HCT116 (cell line): ENCODE results near the gene EVX1. TPM values are rescaled to one million over a fixed set of nuclear protein-coding genes. Genes with fewer than 3 reads are reported as not detected.

Experiments used
- ATAC-seq: fragments of 200-7000 bp; cut with Tn5 transposase; 2 replicates; pipeline ENCODE4 v1.9.1; 2020; ENCODE audit warnings: mild to moderate bottlenecking, moderate library complexity
- BruUV-seq: library from RNA; stranded (reverse); fragments of 400-500 nt; replicated peaks from 2 replicates; lab custom pipeline; 2021; lab: Mats Ljungman, UMichigan
- CTCF ChIA-PET: fragments of 300-600 bp; sonication (Branson Sonifier 250); formaldehyde crosslinking; loops from one replicate; lab custom pipeline; 2021; ENCODE audit warnings: antibody characterized with exemption; lab: Charles Lee
- POLR2A ChIA-PET: fragments of 300-600, 350-600 bp; sonication (Branson Sonifier 250); formaldehyde crosslinking; loops from one replicate; lab custom pipeline; 2021; ENCODE audit warnings: antibody characterized with exemption; lab: Charles Lee
- RAD21 ChIA-PET, 2 experiments: fragments of 300-600 bp; sonication (Branson Sonifier 250); formaldehyde crosslinking; loops; one replicate each; lab custom pipeline; 2023; ENCODE audit warnings: low total read pairs in 2 of 2; ENCODE audit not compliant: uncharacterized antibody in 2 of 2, unreplicated experiment in 2 of 2, low non-redundant PET in 1 of 2; lab: Charles Lee
- DNase-seq: peaks from one replicate; pipeline ENCODE4 v3.0.0-alpha.2; 2010; ENCODE audit warnings: low read depth, low spot score
- H2AFZ ChIP-seq: fragments of 200-600 bp; shearing (Covaris generic), sonication (generic); 2 replicates; pipeline ENCODE4 v1.6.1; 2017; ENCODE audit warnings: low read depth, mixed run types, mixed read lengths, antibody characterized with exemption, low read length; ENCODE audit not compliant: poor library complexity, severe bottlenecking
- H3K27ac ChIP-seq: 2 replicates; pipeline ENCODE4 v1.5.1; 2012; ENCODE audit warnings: low read depth, low read length
- H3K27me3 ChIP-seq: fragments of 200-600 bp; sonication (generic); 2 replicates; pipeline ENCODE4 v1.6.1; 2016; ENCODE audit warnings: mixed run types, low read length, mixed read lengths; ENCODE audit not compliant: insufficient read depth
- H3K36me3 ChIP-seq, 2 experiments: fragments of 200-500 bp in 1 of 2; fragments of 200-600 bp in 1 of 2; sonication (Bioruptor generic) in 1 of 2; sonication (generic) in 1 of 2; 2 replicates each; pipeline versions ENCODE4 v1.5.1 to v1.6.1; 2014 to 2016; ENCODE audit warnings: low read length in 2 of 2, inconsistent platforms in 1 of 2, mixed read lengths in 1 of 2, mixed run types in 1 of 2; ENCODE audit not compliant: insufficient read depth in 2 of 2, control insufficient read depth in 1 of 2
- H3K4me1 ChIP-seq, 2 experiments: fragments of 200-600 bp in 1 of 2; sonication (generic) in 1 of 2; 2 replicates each; pipeline versions ENCODE4 v1.5.1 to v1.6.1; 2012 to 2017; ENCODE audit warnings: low read length in 2 of 2, inconsistent platforms in 1 of 2, mild to moderate bottlenecking in 1 of 2, mixed read lengths in 1 of 2, mixed run types in 1 of 2, moderate library complexity in 1 of 2; ENCODE audit not compliant: insufficient read depth in 2 of 2, control insufficient read depth in 1 of 2
- H3K4me2 ChIP-seq: fragments of 200-600 bp; sonication (generic); 2 replicates; pipeline ENCODE4 v1.6.1; 2017; ENCODE audit warnings: mixed run types, low read length, mixed read lengths
- H3K4me3 ChIP-seq, 2 experiments: fragments of 200-600 bp in 1 of 2; sonication (generic) in 1 of 2; replicated peaks in 1 of 2; 2 replicates each; pipeline ENCODE4 v1.5.1; 2011 to 2016; ENCODE audit warnings: low read length in 2 of 2, control low read depth in 1 of 2, low read depth in 1 of 2, mild to moderate bottlenecking in 1 of 2, mixed read lengths in 1 of 2, mixed run types in 1 of 2
- H3K79me2 ChIP-seq: fragments of 200-600 bp; sonication (generic); 2 replicates; pipeline ENCODE4 v1.6.1; 2017; ENCODE audit warnings: mild to moderate bottlenecking, mixed run types, low read length, moderate library complexity, mixed read lengths; ENCODE audit not compliant: insufficient read depth
- H3K9ac ChIP-seq: fragments of 200-600 bp; sonication (generic); 2 replicates; pipeline ENCODE4 v1.6.1; 2016; ENCODE audit warnings: low read length, mixed read lengths
- H3K9me2 ChIP-seq: fragments of 200-600 bp; sonication (generic), shearing (Covaris generic); 2 replicates; pipeline ENCODE4 v1.6.1; 2017; ENCODE audit warnings: mixed run types, mild to moderate bottlenecking, moderate library complexity; ENCODE audit not compliant: insufficient read depth
- H3K9me3 ChIP-seq, 2 experiments: fragments of 200-500 bp in 1 of 2; fragments of 200-600 bp in 1 of 2; sonication (Bioruptor generic) in 1 of 2; sonication (generic) in 1 of 2; 2 replicates each; pipeline ENCODE4 v1.6.1; 2014 to 2017; ENCODE audit warnings: low read length in 2 of 2, mixed read lengths in 2 of 2, inconsistent platforms in 1 of 2, low read depth in 1 of 2, mild to moderate bottlenecking in 1 of 2, mixed run types in 1 of 2, moderate library complexity in 1 of 2; ENCODE audit not compliant: control insufficient read depth in 1 of 2, insufficient read depth in 1 of 2
- H4K20me1 ChIP-seq: fragments of 200-600 bp; sonication (generic), shearing (Covaris generic); 2 replicates; pipeline ENCODE4 v1.6.1; 2017; ENCODE audit warnings: mixed run types, mild to moderate bottlenecking, moderate library complexity; ENCODE audit not compliant: insufficient read depth
- CEBPB ChIP-seq: IDR thresholded peaks from 2 replicates; pipeline ENCODE4 v1.6.1; 2012; ENCODE audit warnings: low read depth
- FOSL1 ChIP-seq: IDR thresholded peaks from 2 replicates; pipeline ENCODE4 v1.6.1; 2012; ENCODE audit warnings: low read depth
- JUND ChIP-seq: IDR thresholded peaks from 2 replicates; pipeline ENCODE4 v1.6.1; 2012
- SP1 ChIP-seq: IDR thresholded peaks from 2 replicates; pipeline ENCODE4 v1.6.1; 2012; ENCODE audit warnings: low read depth
- ZFX ChIP-seq: fragments of 450-650 bp; IDR thresholded peaks from 2 replicates; pipeline ENCODE4 v1.6.1; 2017
- intact Hi-C: fragments of 100-400 bp; cut with micrococcal nuclease; formaldehyde crosslinking; loops from 2 replicates; pipeline ENCODE4 v1.10.0; 2022
- total RNA-seq: library from RNA; stranded (reverse); gene quantifications from one replicate; pipeline ENCODE4 v1.2.1, GENCODE V29; 2021; ENCODE audit not compliant: unreplicated experiment

Gene EVX1
- total RNA-seq, 1 experiment from 2014 or later: 0.25 TPM

GRCh38 chr7:27277628-27278027 is 35.0 kb downstream of the EVX1 start:
- ATAC-seq (peak; percentile 53), DNase-seq (peak; percentile 29)
- Histone ChIP-seq H4K20me1 (no peaks in the 10 kb centered on the region), H3K9me3 (no peaks in the 10 kb centered on the region; a peak in 2 of 4 replicates), H3K4me3 (no peak overlapping the region), H3K36me3 (no peaks in the 10 kb centered on the region), H3K27ac (no peak overlapping the region), H3K79me2 (no peaks in the 10 kb centered on the region), H2AFZ (peak overlapping the region; percentile 85), H3K4me1 (peaks cover 2 to 11% of the 10 kb centered on the region in 2 experiments; a peak in 3 of 4 replicates), H3K9ac (no peak overlapping the region), H3K9me2 (no peaks in the 10 kb centered on the region), H3K27me3 (no peaks in the 10 kb centered on the region), H3K4me2 (peak overlapping the region; percentile 48; the same call in 1 of the 2 replicates)
- TF ChIP-seq ZFX: no peak
- TF ChIP-seq SP1: 0 out of 2 replicates have a peak, but pooled peaks have one; percentile 23
- 0 out of 2 replicates have a peak, but pooled peaks have one; percentile 27 for TF ChIP-seq FOSL1
- TF ChIP-seq JUND: peak; percentile 48; the same call in 1 of the 2 replicates
- intact Hi-C loops: no loop called here
- no TSS peak for BruUV-seq
- ChIA-PET CTCF (no interaction called here), POLR2A (no interaction called here), RAD21 (interaction anchor here in 1 of 2 experiments (0.5 kb wide), 1 partner anchor 13 kb away, joined by 4 read pairs; no protein-coding TSS in a partner anchor)

- TF ChIP-seq CEBPB: no peak
- POLR2A ChIA-PET: no interaction called here
Observed at GRCh38 chr7:27283558-27283957, 41.0 kb downstream of the EVX1 start.

More at GRCh38 chr7:27283558-27283957, 41.0 kb downstream of the EVX1 start:
- RAD21 ChIA-PET: no interaction called here
- Histone ChIP-seq H3K27me3 (no peaks in the 10 kb centered on the region), H3K9me3 (no peaks in the 10 kb centered on the region), H3K4me2 (no peak overlapping the region), H4K20me1 (no peaks in the 10 kb centered on the region), H3K4me3 (no peak overlapping the region), H3K9me2 (no peaks in the 10 kb centered on the region), H3K36me3 (no peaks in the 10 kb centered on the region), H3K79me2 (no peaks in the 10 kb centered on the region), H3K27ac (no peak overlapping the region), H3K4me1 (no peaks in the 10 kb centered on the region), H3K9ac (no peak overlapping the region), H2AFZ (no peak overlapping the region)
- no peak for DNase-seq
- no peak for ATAC-seq
- no TSS peak for BruUV-seq
- CTCF ChIA-PET: no interaction called here
- intact Hi-C loops: no loop called here
